HL-60 (cell line): ENCODE measurements around the gene CTIF.

Experiments
- CTCF ChIP-seq: IDR thresholded peaks from one replicate; pipeline ENCODE4 v1.5.1; 2011; ENCODE audit warnings: low read length, control low read depth, inconsistent platforms; ENCODE audit not compliant: insufficient read depth
- GABPA ChIP-seq: IDR thresholded peaks from 2 replicates; pipeline ENCODE4 v1.6.1; 2012; ENCODE audit warnings: low read depth

GRCh38 chr18:48896326-48896874 is 357.6 kb downstream of the CTIF start:
- TF ChIP-seq CTCF (no peak), GABPA (no peak)
